Activated CD4-positive, alpha-beta T cell treated with anti-CD3 and anti-CD28 coated beads, Interleukin-2, amount 50 U/mL, for 48 hours (primary cell): ENCODE measurements around the gene DPYD.

Experiments used
- DNase-seq, 2 experiments: peaks; one replicate each; pipeline ENCODE4 v3.0.0-alpha.2; 2020

DPYD gene

GRCh38 chr1:97123717-97124431 lies 797.0 kb downstream of the DPYD start:
- DNase-seq = no peak

- no peak for DNase-seq
Observed at GRCh38 chr1:97120806-97121205, 800.0 kb downstream of the DPYD start.

GRCh38 chr1:97119260-97120158 lies 801.3 kb downstream of the DPYD start:
- no peak for DNase-seq

- DNase-seq = no peak
Observed at GRCh38 chr1:97114842-97115241, 806.0 kb downstream of the DPYD start.

- DNase-seq = no peak
Observed at GRCh38 chr1:97112442-97112841, 808.4 kb downstream of the DPYD start.

GRCh38 chr1:97108179-97108578 lies 812.7 kb downstream of the DPYD start:
- no peak for DNase-seq

DNA sequence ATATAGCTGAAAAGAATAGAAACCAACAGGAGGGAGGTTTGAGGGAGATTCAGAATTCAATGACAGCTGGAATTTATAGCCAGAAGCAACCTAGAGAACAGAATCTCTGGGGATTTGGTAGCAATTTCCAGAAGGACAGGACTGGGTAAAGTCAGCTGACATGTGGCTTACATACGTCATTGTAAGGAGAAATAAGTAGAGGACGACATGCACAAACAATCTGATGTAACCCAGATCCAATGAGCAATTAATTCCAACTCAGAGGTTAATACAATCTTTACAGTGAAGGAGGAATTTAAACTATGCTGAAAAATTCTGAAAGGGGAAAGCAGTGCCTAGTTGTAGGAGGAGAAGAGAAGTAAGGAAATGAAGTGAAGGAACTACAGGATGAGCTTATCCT lies 815.3 kb downstream of the DPYD start:
- no peak for DNase-seq

GRCh38 chr1:97101509-97101908 lies 819.3 kb downstream of the DPYD start:
- no peak for DNase-seq

DNA sequence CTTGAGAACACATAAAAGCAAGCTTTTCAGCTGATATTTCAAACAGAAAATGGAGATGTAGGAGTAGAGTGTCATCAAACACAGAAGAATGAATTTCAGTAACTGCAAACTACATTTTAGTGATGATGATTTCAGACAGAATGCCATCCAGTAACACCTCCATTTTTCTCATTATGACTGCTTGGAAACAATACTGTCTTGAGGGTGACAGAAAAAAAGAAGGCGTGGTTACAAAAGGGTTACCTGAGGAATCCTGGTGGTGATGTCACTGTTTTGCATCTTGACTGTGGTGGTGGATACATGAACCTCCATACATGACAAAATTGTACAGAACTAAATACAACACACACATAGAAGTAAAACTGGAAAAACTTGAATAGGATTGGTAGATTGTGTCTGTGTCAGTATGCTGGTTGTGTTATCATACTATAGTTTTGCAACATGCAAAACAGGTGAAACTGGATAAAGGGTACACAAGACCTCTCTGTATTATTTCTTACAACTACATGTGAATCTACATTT lies 823.4 kb downstream of the DPYD start:
- DNase-seq = no peak

- no peak for DNase-seq
Observed at GRCh38 chr1:97095764-97096163, 825.1 kb downstream of the DPYD start.

DNA sequence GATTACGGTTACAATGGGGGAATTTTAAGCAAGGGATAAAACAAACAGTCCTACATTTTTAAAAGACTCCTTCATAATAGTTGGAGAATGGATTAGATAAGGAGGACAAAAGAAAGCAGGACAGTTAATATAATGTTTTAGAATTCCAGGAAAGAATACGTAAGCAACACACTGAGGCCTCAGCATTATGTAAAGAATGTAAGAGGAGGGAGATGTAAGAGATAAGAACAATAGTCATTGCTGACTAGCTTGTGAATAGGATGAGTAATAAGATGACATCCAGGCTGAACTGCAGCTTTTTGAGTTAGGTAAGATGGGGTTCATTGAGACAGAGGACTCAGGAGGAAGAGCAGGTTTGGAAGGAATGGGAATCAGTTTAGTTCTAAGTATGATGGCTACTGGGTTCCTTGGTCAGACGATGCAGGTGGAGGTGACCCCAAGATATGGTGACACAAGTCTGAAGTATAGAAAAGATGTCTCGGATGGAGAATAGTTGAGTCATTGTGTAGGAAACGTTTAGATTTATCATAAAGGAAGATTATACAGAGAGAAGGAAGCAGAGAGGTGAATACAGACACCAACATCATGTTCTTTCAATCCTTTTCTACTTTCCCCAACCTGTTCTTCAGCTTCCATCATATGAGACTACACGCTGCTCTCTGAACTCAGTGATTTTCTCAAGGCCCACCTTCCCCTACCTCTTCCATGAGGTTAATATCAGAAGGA lies 826.4 kb downstream of the DPYD start:
- no peak for DNase-seq

DNA sequence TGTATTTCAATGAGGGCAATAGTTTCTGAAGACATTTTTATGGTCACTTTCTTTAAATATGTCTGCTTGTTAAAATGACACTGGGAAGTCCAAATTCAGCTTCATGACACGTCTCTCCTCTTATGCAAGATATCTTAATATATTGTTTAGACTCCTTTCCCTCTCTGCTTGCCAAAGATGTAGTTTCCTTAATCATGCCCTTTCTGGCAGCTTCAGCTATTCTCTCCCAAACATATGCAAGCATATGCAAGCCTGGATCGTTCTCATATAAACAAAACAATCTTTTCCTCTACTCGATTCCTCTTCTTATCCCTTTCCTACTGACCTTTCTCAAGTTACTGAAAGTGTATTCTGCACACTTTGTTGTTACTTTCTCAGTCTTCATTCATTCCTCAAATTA lies 827.1 kb downstream of the DPYD start:
- no peak for DNase-seq

- DNase-seq = no peak
Observed at GRCh38 chr1:97092824-97093223, 828.0 kb downstream of the DPYD start.

DNA sequence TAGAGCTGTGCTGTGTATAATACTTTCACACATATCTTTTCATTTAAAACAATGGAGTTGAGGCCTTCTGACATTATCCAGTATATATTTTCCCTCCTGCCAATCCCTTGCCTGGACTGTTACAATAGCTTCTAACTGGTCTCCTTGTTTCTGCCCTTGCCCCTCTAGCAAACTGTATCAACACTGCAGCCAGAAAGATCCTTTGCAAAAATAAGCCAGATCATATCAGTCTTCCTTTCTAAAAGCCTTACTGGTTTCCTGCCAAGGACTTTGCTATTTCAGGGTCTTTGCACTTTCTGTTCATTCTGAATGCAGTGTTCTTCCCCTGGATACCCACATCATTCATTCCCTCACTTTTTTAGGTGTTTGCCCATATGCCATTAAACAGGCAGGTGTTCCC lies 829.2 kb downstream of the DPYD start:
- no peak for DNase-seq

GRCh38 chr1:97091263-97091662 lies 829.6 kb downstream of the DPYD start:
- DNase-seq = no peak

- DNase-seq = no peak
Observed at GRCh38 chr1:97090725-97091124, 830.1 kb downstream of the DPYD start.

DNA sequence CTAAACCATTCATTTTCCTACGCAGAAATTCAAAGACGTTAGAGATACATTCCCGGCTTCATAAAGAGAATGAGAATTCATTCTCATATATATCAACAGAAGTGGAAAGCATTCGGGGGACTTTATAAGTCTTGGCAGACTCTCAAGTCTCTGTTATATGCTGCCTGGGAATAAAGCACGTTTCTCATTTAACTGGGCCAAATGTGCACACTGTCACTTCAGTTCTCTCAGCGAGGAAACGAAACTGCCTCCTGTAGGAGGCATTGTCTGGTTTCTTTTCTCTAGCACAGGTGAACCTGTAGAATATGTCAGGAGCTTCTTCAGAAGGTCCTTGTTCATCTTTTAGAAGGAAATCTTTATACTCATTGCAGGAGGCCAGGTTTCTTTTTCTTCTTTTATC lies 831.7 kb downstream of the DPYD start:
- no peak for DNase-seq

DNA sequence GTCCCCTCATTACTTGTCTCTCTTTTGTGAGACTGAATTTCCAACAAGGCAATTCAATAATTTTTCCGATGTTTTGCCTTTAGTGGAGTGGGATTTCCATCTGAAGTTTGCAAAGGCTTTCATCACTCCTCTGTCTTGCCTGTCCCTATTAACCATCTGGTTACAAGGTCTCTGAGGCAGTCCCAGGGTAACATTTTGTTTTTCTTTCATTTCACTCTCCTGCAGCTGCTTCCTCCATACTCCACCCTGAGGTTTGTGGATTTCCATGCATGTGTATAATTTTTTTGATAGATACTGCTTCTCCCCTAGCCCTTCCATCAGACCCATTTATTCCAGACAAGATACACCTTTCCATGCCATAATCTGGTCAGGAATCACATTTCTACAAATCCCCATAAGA lies 832.4 kb downstream of the DPYD start:
- DNase-seq = no peak

GRCh38 chr1:97084546-97084945 lies 836.3 kb downstream of the DPYD start:
- no peak for DNase-seq

GRCh38 chr1:97082160-97082848 lies 838.5 kb downstream of the DPYD start:
- no peak for DNase-seq

- DNase-seq = no peak
Observed at GRCh38 chr1:97078872-97079271, 842.0 kb downstream of the DPYD start.

DNA sequence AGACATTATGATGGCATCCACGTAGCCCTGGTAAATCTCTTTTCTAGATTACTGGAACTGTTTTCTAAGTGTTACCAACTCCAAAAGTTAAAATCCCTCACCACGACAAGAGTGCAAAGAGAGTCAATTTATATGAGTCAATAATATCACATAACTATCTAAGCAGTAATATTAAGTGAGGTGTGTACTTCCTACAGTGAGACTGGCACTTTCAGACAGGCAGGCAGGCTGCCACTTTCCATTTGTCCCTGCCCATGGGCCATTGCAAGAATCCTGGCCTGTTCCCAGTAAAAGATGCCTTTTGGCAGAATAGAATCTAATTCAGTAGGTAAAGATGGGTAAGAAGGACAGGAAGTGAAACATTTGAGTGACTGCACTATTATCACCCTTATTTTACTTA lies 843.6 kb downstream of the DPYD start:
- DNase-seq = no peak

DNA sequence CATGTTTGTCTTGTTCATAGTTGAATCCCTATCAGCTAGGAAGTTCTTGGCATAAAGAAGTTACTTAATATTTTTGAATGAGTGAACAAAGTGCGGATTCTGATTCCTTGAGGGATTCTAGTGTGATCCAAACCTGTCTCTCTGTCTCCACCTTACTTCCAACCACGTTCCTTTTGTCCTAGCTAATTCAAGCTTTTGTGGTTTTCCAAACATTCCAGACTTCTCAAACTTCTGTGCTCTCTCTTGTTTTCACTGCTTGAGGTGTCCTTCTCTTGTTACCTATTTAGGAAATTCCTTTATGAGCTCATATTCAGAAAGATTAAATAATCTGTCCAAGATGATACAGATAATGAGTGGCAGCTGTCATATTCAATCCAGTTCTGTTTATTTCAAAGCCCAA lies 846.1 kb downstream of the DPYD start:
- DNase-seq = no peak
